BLaER1 (cell line): ENCODE results near the gene SPECC1.
"Not testable (repeated sequence)": the region's sequence is repeated elsewhere in the genome, so short reads cannot be mapped to it uniquely, and the experiment has no call there.

Experiments used
- H3K27ac ChIP-seq: shearing (Covaris generic); formaldehyde crosslinking; 2 replicates; pipeline ENCODE4 v1.8.1; 2022
- H3K27me3 ChIP-seq: shearing (Covaris generic); formaldehyde crosslinking; 2 replicates; pipeline ENCODE4 v1.8.1; 2022
- H3K36me3 ChIP-seq: shearing (Covaris generic); formaldehyde crosslinking; 2 replicates; pipeline ENCODE4 v1.8.1; 2022
- H3K4me1 ChIP-seq: shearing (Covaris generic); formaldehyde crosslinking; 2 replicates; pipeline ENCODE4 v1.8.1; 2022
- H3K4me2 ChIP-seq: shearing (Covaris generic); formaldehyde crosslinking; 2 replicates; pipeline ENCODE4 v1.8.1; 2022
- H3K4me3 ChIP-seq: shearing (Covaris generic); formaldehyde crosslinking; 2 replicates; pipeline ENCODE4 v1.8.1; 2022
- H3K9ac ChIP-seq: shearing (Covaris generic); formaldehyde crosslinking; 2 replicates; pipeline ENCODE4 v1.8.1; 2022
- H3K9me3 ChIP-seq: shearing (Covaris generic); formaldehyde crosslinking; 2 replicates; pipeline ENCODE4 v1.8.1; 2022
- H4K20me1 ChIP-seq: shearing (Covaris generic); formaldehyde crosslinking; 2 replicates; pipeline ENCODE4 v1.8.1; 2022
- Cebpa-rat ChIP-seq: shearing (Covaris generic); IDR thresholded peaks from 2 replicates; pipeline ENCODE4 v1.8.1; 2022

Gene SPECC1

GRCh38 chr17:20103454-20104446 lies 94.6 kb downstream of the SPECC1 start:
- TF ChIP-seq Cebpa-rat = no peak
- no peaks in the 10 kb centered on the region for H3K9me3 ChIP-seq
- no peaks in the 10 kb centered on the region for H3K4me1 ChIP-seq
- no peak overlapping the region for H3K9ac ChIP-seq
- H4K20me1 ChIP-seq = no peaks in the 10 kb centered on the region
- H3K36me3 ChIP-seq = peaks cover 17% of the 10 kb centered on the region; the same call in 1 of the 2 replicates
- H3K27me3 ChIP-seq = no peaks in the 10 kb centered on the region
- H3K4me2 ChIP-seq = no peak overlapping the region
- no peak overlapping the region for H3K4me3 ChIP-seq
- H3K27ac ChIP-seq = no peak overlapping the region

GRCh38 chr17:20105539-20106280 lies 96.6 kb downstream of the SPECC1 start:
- TF ChIP-seq Cebpa-rat = no peak
- H3K9ac ChIP-seq = no peak overlapping the region
- no peaks in the 10 kb centered on the region for H3K27me3 ChIP-seq
- no peak overlapping the region for H3K4me3 ChIP-seq
- H4K20me1 ChIP-seq = no peaks in the 10 kb centered on the region
- no peak overlapping the region for H3K4me2 ChIP-seq
- 0 out of 2 replicates have a peak, but pooled peaks cover 5% of the 10 kb centered on the region for H3K9me3 ChIP-seq
- H3K36me3 ChIP-seq = peaks cover 18% of the 10 kb centered on the region; the same call in 1 of the 2 replicates
- H3K4me1 ChIP-seq = no peaks in the 10 kb centered on the region
- no peak overlapping the region for H3K27ac ChIP-seq

- not testable (repeated sequence) for H3K4me2 ChIP-seq, H3K4me3 ChIP-seq, H3K9me3 ChIP-seq, H3K27me3 ChIP-seq, H3K27ac ChIP-seq, H4K20me1 ChIP-seq, H3K4me1 ChIP-seq, H3K9ac ChIP-seq
- peaks cover 20% of the 10 kb centered on the region; the same call in 1 of the 2 replicates for H3K36me3 ChIP-seq
Observed at GRCh38 chr17:20106446-20106845, 97.3 kb downstream of the SPECC1 start.

- Histone ChIP-seq H4K20me1 (no peaks in the 10 kb centered on the region), H3K9me3 (0 out of 2 replicates have a peak, but pooled peaks cover 5% of the 10 kb centered on the region), H3K27me3 (no peaks in the 10 kb centered on the region)
Observed at GRCh38 chr17:20109076-20109475, 99.9 kb downstream of the SPECC1 start.

GRCh38 chr17:20111538-20111937 lies 102.4 kb downstream of the SPECC1 start:
- no peak for TF ChIP-seq Cebpa-rat
- Histone ChIP-seq H3K9ac (no peak overlapping the region), H3K27ac (no peak overlapping the region), H3K9me3 (0 out of 2 replicates have a peak, but pooled peaks cover 5% of the 10 kb centered on the region), H3K27me3 (no peaks in the 10 kb centered on the region), H3K4me1 (no peaks in the 10 kb centered on the region), H3K36me3 (0 out of 2 replicates have a peak, but pooled peaks cover 13% of the 10 kb centered on the region), H3K4me2 (no peak overlapping the region), H4K20me1 (no peaks in the 10 kb centered on the region), H3K4me3 (no peak overlapping the region)

More at GRCh38 chr17:20109076-20109475, 99.9 kb downstream of the SPECC1 start:
- H3K27ac ChIP-seq = no peak overlapping the region
- no peak overlapping the region for H3K4me2 ChIP-seq
- H3K4me3 ChIP-seq = no peak overlapping the region
- H3K9ac ChIP-seq = no peak overlapping the region
- H3K4me1 ChIP-seq = no peaks in the 10 kb centered on the region
- no peak for TF ChIP-seq Cebpa-rat
- H3K36me3 ChIP-seq = 0 out of 2 replicates have a peak, but pooled peaks cover 13% of the 10 kb centered on the region

- H3K27ac ChIP-seq = no peak overlapping the region
- no peak for TF ChIP-seq Cebpa-rat
- no peaks in the 10 kb centered on the region for H4K20me1 ChIP-seq
- no peaks in the 10 kb centered on the region for H3K4me1 ChIP-seq
- H3K36me3 ChIP-seq = 0 out of 2 replicates have a peak, but pooled peaks cover 13% of the 10 kb centered on the region
- no peak overlapping the region for H3K4me2 ChIP-seq
- H3K9me3 ChIP-seq = 0 out of 2 replicates have a peak, but pooled peaks cover 2% of the 10 kb centered on the region
- no peak overlapping the region for H3K4me3 ChIP-seq
- no peaks in the 10 kb centered on the region for H3K27me3 ChIP-seq
- H3K9ac ChIP-seq = no peak overlapping the region
Observed at GRCh38 chr17:20114466-20114865, 105.3 kb downstream of the SPECC1 start.

GRCh38 chr17:20116683-20117309 lies 107.6 kb downstream of the SPECC1 start:
- no peaks in the 10 kb centered on the region for H3K4me1 ChIP-seq
- H3K4me2 ChIP-seq = no peak overlapping the region
- no peak overlapping the region for H3K9ac ChIP-seq
- H3K9me3 ChIP-seq = no peaks in the 10 kb centered on the region
- no peak overlapping the region for H3K4me3 ChIP-seq
- H3K27me3 ChIP-seq = no peaks in the 10 kb centered on the region
- H3K36me3 ChIP-seq = 0 out of 2 replicates have a peak, but pooled peaks cover 4% of the 10 kb centered on the region
- H4K20me1 ChIP-seq = no peaks in the 10 kb centered on the region
- no peak for TF ChIP-seq Cebpa-rat
- no peak overlapping the region for H3K27ac ChIP-seq

- Histone ChIP-seq H4K20me1 (no peaks in the 10 kb centered on the region), H3K27me3 (no peaks in the 10 kb centered on the region), H3K27ac (no peak overlapping the region), H3K4me3 (no peak overlapping the region), H3K36me3 (no peaks in the 10 kb centered on the region), H3K4me1 (no peaks in the 10 kb centered on the region), H3K4me2 (no peak overlapping the region), H3K9me3 (no peaks in the 10 kb centered on the region), H3K9ac (no peak overlapping the region)
- TF ChIP-seq Cebpa-rat = no peak
Observed at GRCh38 chr17:20118280-20118679, 109.1 kb downstream of the SPECC1 start.

GRCh38 chr17:20120836-20121235 lies 111.7 kb downstream of the SPECC1 start:
- Histone ChIP-seq H4K20me1 (no peaks in the 10 kb centered on the region), H3K27ac (no peak overlapping the region), H3K9ac (no peak overlapping the region), H3K9me3 (no peaks in the 10 kb centered on the region), H3K4me3 (no peak overlapping the region), H3K36me3 (no peaks in the 10 kb centered on the region; the same call in 1 of the 2 replicates), H3K4me1 (no peaks in the 10 kb centered on the region), H3K27me3 (no peaks in the 10 kb centered on the region), H3K4me2 (no peak overlapping the region)
- no peak for TF ChIP-seq Cebpa-rat
